ENCODE results near the gene IGF2BP2. TPM values are rescaled to one million over a fixed set of nuclear protein-coding genes. Genes with fewer than 3 reads are reported as not detected.

IGF2BP2 gene
- total RNA-seq, 2 donors from 2014 or later, result 11.0 to 19.2 TPM

GRCh38 chr3:185720326-185720725 lies 104.5 kb downstream of the IGF2BP2 start:
- DNase-seq (ENCODE audit: low spot score), result no peak
- Histone ChIP-seq H3K4me1 (no peaks in the 10 kb centered on the region), H3K9me3 (no peaks in the 10 kb centered on the region), H3K27ac (no peak overlapping the region), H3K27me3 (no peaks in the 10 kb centered on the region), H3K4me3 (no peak overlapping the region), H3K36me3 (no peaks in the 10 kb centered on the region)
- no peak for TF ChIP-seq CTCF (IDR thresholded peaks at IDR 0.05)

GRCh38 chr3:185718736-185719593 lies 105.9 kb downstream of the IGF2BP2 start:
- Histone ChIP-seq H3K27ac (no peak overlapping the region), H3K9me3 (no peaks in the 10 kb centered on the region), H3K36me3 (no peaks in the 10 kb centered on the region), H3K27me3 (no peaks in the 10 kb centered on the region), H3K4me3 (no peak overlapping the region), H3K4me1 (no peaks in the 10 kb centered on the region)
- no peak for DNase-seq (ENCODE audit: low spot score)
- no peak for TF ChIP-seq CTCF (IDR thresholded peaks at IDR 0.05)

GRCh38 chr3:185717627-185718402 lies 107.0 kb downstream of the IGF2BP2 start:
- Histone ChIP-seq H3K36me3 (no peaks in the 10 kb centered on the region), H3K9me3 (no peaks in the 10 kb centered on the region), H3K27me3 (no peaks in the 10 kb centered on the region), H3K4me1 (no peaks in the 10 kb centered on the region), H3K27ac (no peak overlapping the region), H3K4me3 (no peak overlapping the region)
- no peak for TF ChIP-seq CTCF (IDR thresholded peaks at IDR 0.05)
- no peak for DNase-seq (ENCODE audit: low spot score)

GRCh38 chr3:185717121-185717520 lies 107.7 kb downstream of the IGF2BP2 start:
- Histone ChIP-seq H3K27ac (no peak overlapping the region), H3K4me3 (no peak overlapping the region), H3K9me3 (no peaks in the 10 kb centered on the region), H3K27me3 (no peaks in the 10 kb centered on the region), H3K4me1 (no peaks in the 10 kb centered on the region), H3K36me3 (no peaks in the 10 kb centered on the region)
- no peak for DNase-seq (ENCODE audit: low spot score)
- TF ChIP-seq CTCF (IDR thresholded peaks at IDR 0.05), result no peak

GRCh38 chr3:185716436-185717108 lies 108.3 kb downstream of the IGF2BP2 start:
- no peaks in the 10 kb centered on the region for H3K4me1 ChIP-seq
- no peak overlapping the region for H3K27ac ChIP-seq
- H3K27me3 ChIP-seq, result no peaks in the 10 kb centered on the region
- H3K36me3 ChIP-seq, result no peaks in the 10 kb centered on the region
- DNase-seq (ENCODE audit: low spot score), result no peak
- H3K9me3 ChIP-seq, result no peaks in the 10 kb centered on the region
- no peak for TF ChIP-seq CTCF (IDR thresholded peaks at IDR 0.05)
- no peak overlapping the region for H3K4me3 ChIP-seq
